ENCODE data around the gene ETV6.

The ETV6 gene

DNA sequence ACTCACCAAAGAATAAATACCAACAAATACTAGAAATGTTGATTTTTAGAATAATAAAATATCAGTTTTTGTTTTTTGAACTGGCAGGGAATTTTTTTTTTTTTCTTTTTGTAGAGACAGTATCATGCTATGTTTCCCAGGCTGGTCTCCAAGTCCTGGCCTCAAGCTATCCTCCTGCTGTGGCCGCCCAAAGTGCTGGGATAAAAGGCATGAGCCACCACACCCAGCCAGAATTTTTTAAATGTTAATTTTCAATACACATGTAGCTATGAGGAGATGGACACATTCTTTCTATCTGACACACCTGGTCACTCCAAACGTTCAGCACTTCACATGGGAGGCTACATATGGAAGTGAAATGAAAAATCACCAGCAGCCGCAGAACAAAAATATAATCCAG, 126.8 kb downstream of the ETV6 start:
- no peak overlapping the region for H2AFZ ChIP-seq (ENCODE audit: low read length, unreplicated experiment)
- H3K36me3 ChIP-seq (ENCODE audit: insufficient read depth, low read length), result no peaks in the 10 kb centered on the region
- no peaks in the 10 kb centered on the region for H3K27me3 ChIP-seq (ENCODE audit: insufficient read depth, low read length)
- peaks cover 19% of the 10 kb centered on the region for H3K4me1 ChIP-seq (ENCODE audit: control insufficient read depth, insufficient read depth, low read length, unreplicated experiment)
- H3K79me2 ChIP-seq (ENCODE audit: control insufficient read depth, insufficient read depth, low read length, unreplicated experiment), result no peaks in the 10 kb centered on the region
- no peak overlapping the region for H3K4me3 ChIP-seq (ENCODE audit: low read depth, low read length)
- no peak overlapping the region for H3K27ac ChIP-seq (ENCODE audit: low read depth, low read length)

DNA sequence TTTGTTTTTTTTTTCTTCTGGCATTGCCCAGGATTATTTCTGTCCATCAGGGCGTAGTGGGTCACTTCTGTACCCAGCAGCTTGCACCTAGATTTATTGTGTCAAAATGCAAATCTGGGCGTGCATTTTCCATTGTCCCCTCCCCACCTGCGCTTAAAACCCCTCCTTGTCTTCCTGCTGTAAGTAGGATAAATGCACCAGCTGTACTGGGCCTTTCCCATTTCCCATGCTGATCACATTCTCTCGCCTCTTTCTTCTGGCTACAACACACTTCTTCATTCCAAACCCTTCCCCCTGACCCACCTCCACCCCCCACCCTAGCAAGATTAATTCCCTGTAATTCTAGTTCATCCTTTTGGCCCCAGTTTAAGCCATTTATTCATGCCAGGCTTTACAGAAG, 128.0 kb downstream of the ETV6 start:
- Histone ChIP-seq H3K4me1 (ENCODE audit: control insufficient read depth, insufficient read depth, low read length, unreplicated experiment) (peaks cover 12% of the 10 kb centered on the region), H3K27ac (ENCODE audit: low read depth, low read length) (no peak overlapping the region), H3K27me3 (ENCODE audit: insufficient read depth, low read length) (no peaks in the 10 kb centered on the region), H3K4me3 (ENCODE audit: low read depth, low read length) (no peak overlapping the region), H2AFZ (ENCODE audit: low read length, unreplicated experiment) (no peak overlapping the region), H3K79me2 (ENCODE audit: control insufficient read depth, insufficient read depth, low read length, unreplicated experiment) (no peaks in the 10 kb centered on the region), H3K36me3 (ENCODE audit: insufficient read depth, low read length) (no peaks in the 10 kb centered on the region)

DNA sequence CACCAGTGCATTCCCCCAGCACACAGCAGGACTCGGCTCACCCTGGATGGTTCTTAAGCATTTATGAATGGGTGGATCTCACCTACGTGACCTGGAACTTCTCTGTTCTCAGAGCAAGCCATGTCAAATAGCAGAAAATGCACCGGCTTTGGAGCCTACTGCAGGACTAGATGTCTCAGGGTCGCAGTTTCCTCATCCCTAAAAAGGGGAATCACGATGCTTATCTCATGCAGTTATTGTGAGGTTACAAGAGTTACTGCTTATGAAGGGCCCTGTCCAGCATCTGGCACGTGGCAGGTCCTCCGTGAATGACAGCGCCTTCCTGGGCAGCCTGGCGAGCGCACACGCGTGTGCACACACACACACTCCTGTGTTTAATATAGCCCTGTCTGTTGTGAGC, 128.5 kb downstream of the ETV6 start:
- peaks cover 12% of the 10 kb centered on the region for H3K4me1 ChIP-seq (ENCODE audit: control insufficient read depth, insufficient read depth, low read length, unreplicated experiment)
- H3K79me2 ChIP-seq (ENCODE audit: control insufficient read depth, insufficient read depth, low read length, unreplicated experiment), result no peaks in the 10 kb centered on the region
- no peak overlapping the region for H2AFZ ChIP-seq (ENCODE audit: low read length, unreplicated experiment)
- no peaks in the 10 kb centered on the region for H3K27me3 ChIP-seq (ENCODE audit: insufficient read depth, low read length)
- H3K4me3 ChIP-seq (ENCODE audit: low read depth, low read length), result no peak overlapping the region
- H3K27ac ChIP-seq (ENCODE audit: low read depth, low read length), result no peak overlapping the region
- no peaks in the 10 kb centered on the region for H3K36me3 ChIP-seq (ENCODE audit: insufficient read depth, low read length)

DNA sequence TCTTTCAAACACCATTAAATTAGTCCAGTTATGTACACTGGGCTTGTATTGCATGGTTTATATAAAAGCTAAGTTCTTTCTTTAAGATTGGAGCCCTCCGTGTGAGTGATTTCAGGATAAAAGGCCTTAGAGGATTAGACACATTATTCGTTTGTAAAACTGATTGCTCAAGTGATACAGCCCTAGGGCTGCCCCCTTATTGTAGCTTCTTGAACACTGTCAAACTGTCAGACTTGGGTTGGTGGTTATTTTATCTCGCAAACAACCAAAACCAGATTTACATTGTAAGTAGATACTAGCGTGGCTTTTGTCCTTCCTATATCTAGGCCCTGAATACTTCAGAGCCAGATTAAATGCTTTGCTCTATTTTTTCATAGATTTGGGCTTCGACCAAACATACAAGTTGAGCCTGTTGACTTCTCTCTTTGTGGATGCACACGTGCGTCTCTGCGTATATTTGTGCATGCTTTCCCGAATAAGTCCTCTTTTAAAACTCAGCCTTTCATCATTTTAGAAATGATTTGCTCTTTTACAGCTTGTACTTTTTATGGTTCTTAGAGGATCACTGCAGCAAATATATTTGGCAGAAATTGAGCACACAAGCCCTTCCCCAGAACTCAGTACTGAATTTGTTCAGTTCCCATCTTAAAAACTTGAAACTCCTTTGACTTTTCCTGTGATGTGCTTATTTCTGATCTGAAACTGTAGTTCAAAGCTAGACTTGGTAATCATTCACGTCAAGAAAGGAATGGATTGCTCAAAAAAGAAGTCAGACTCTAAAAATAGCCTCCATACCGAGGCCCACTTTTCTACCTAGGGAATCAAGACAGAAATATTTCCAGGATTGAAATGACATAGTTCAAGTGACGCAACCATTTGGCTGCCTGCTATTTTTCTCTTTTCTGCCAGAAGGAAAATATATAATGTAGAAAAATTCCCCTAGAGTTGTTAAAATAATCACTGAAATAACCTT, 129.5 kb downstream of the ETV6 start:
- no peak overlapping the region for H2AFZ ChIP-seq (ENCODE audit: low read length, unreplicated experiment)
- peak overlapping the region; percentile 56 for H3K27ac ChIP-seq (ENCODE audit: low read depth, low read length)
- H3K27me3 ChIP-seq (ENCODE audit: insufficient read depth, low read length), result no peaks in the 10 kb centered on the region
- H3K4me1 ChIP-seq (ENCODE audit: control insufficient read depth, insufficient read depth, low read length, unreplicated experiment), result peaks cover 12% of the 10 kb centered on the region
- no peak overlapping the region for H3K4me3 ChIP-seq (ENCODE audit: low read depth, low read length)
- no peaks in the 10 kb centered on the region for H3K36me3 ChIP-seq (ENCODE audit: insufficient read depth, low read length)
- no peaks in the 10 kb centered on the region for H3K79me2 ChIP-seq (ENCODE audit: control insufficient read depth, insufficient read depth, low read length, unreplicated experiment)

DNA sequence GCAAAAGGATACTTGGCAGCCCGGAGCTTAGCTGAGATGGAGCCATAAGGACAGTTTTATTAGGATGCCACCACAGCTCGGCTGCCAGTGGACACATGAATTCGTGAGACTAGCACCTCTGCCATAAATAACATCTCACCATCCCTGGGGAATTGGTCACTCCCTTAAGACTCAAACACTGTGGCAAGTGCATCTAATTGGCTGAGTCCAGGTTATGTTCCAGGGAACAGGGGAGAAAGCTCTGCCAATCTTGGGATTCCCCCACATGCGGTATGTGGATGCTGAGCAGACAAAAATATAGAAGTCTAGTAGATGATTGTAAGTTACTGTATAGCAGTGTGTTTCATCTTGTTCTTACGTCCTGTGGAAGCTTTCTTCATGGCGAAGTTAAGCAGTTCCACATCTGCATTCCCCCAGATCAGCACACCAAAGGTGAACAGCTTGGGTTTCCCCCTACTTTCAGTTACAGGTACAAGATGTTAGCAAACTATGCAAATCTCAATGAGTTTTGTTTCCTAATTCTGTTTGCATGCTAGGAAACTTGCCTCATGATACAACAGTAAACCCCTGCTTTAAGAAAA, 131.1 kb downstream of the ETV6 start:
- no peak overlapping the region for H3K27ac ChIP-seq (ENCODE audit: low read depth, low read length)
- no peaks in the 10 kb centered on the region for H3K27me3 ChIP-seq (ENCODE audit: insufficient read depth, low read length)
- no peak overlapping the region for H2AFZ ChIP-seq (ENCODE audit: low read length, unreplicated experiment)
- H3K4me3 ChIP-seq (ENCODE audit: low read depth, low read length), result no peak overlapping the region
- no peaks in the 10 kb centered on the region for H3K79me2 ChIP-seq (ENCODE audit: control insufficient read depth, insufficient read depth, low read length, unreplicated experiment)
- peaks cover 17% of the 10 kb centered on the region for H3K4me1 ChIP-seq (ENCODE audit: control insufficient read depth, insufficient read depth, low read length, unreplicated experiment)
- H3K36me3 ChIP-seq (ENCODE audit: insufficient read depth, low read length), result no peaks in the 10 kb centered on the region

DNA sequence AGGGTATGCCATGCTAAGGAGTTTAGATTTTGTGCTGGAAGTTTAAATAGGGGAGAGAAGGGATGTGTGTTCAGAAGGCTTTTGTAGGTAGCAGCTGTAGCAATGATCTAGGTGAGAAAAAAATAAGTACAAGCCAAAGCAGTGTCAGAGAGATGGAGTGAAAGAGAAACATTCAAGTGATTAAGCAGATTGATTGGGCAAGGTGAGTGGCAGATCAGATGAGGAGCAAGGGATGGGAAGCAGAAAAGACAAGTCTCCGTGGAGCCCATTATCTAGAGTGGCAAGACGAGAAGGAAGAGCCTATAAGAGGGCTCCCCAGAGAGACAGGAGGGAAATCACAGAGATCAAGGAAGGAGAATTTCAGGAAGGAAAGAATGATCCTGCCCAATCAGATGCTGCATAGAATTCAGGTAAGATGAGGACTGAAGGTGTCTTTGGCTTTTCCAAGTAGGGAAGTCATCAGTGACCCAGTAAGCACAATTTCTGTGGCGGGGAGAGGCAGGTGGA, 133.5 kb downstream of the ETV6 start:
- Histone ChIP-seq H3K36me3 (ENCODE audit: insufficient read depth, low read length) (no peaks in the 10 kb centered on the region), H3K27ac (ENCODE audit: low read depth, low read length) (no peak overlapping the region), H3K27me3 (ENCODE audit: insufficient read depth, low read length) (no peaks in the 10 kb centered on the region), H3K4me3 (ENCODE audit: low read depth, low read length) (no peak overlapping the region), H3K79me2 (ENCODE audit: control insufficient read depth, insufficient read depth, low read length, unreplicated experiment) (no peaks in the 10 kb centered on the region), H3K4me1 (ENCODE audit: control insufficient read depth, insufficient read depth, low read length, unreplicated experiment) (peaks cover 20% of the 10 kb centered on the region), H2AFZ (ENCODE audit: low read length, unreplicated experiment) (no peak overlapping the region)

DNA sequence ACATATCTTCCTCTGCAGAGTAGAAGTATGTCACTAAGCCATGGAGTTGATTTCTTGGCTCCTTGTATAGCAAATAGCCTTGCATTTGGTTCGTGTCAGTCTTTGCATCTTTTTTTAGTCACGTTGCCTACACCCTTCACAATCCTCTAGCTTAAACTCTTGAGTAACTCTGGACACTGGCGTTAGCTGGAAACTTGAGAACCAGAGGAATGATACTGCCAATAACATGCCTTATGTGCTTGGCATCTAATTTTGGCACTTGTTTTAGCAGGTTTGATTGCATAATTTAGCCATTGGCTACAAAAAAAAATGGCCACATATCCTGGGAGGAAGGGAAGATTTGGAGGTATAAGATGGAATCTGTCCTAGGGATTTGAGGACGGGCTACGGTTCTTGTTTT, 136.2 kb downstream of the ETV6 start:
- Histone ChIP-seq H3K4me3 (ENCODE audit: low read depth, low read length) (no peak overlapping the region), H3K36me3 (ENCODE audit: insufficient read depth, low read length) (no peaks in the 10 kb centered on the region), H3K27ac (ENCODE audit: low read depth, low read length) (no peak overlapping the region), H3K79me2 (ENCODE audit: control insufficient read depth, insufficient read depth, low read length, unreplicated experiment) (no peaks in the 10 kb centered on the region), H3K4me1 (ENCODE audit: control insufficient read depth, insufficient read depth, low read length, unreplicated experiment) (peaks cover 8% of the 10 kb centered on the region), H3K27me3 (ENCODE audit: insufficient read depth, low read length) (no peaks in the 10 kb centered on the region), H2AFZ (ENCODE audit: low read length, unreplicated experiment) (no peak overlapping the region)

DNA sequence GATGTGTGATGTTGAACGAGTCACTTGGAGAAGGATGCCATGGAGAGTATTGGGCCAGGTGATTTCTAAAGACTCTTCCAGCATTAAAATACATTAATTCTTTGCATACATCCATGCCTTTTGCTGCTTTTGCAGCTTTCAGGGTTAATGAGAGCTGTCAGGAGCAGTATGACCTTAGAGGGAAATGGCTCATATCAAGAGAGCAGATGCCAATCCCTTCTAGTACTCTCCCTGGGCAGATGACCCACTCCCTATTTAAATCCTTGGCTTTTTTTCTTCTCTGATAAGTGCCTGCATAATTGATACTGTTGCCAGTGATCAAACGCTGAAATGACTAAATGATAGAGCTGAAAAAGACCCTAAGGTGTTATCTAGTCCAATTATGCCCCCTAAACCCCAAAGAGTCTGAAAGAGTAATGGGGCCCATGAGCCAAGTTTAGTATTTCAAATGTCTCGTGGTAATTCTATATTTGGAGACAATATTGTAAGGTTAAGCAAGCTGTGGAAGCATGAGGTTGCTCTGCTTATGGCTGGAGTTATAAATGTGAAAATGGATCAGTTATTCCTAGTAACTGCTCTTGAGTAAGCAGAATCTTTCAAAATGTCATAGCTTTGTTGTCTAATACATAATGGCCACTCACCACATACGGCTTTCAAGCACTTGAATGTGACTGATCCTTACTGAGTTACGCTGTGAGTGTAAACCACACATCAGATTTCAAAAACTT, 137.3 kb downstream of the ETV6 start:
- Histone ChIP-seq H2AFZ (ENCODE audit: low read length, unreplicated experiment) (no peak overlapping the region), H3K27ac (ENCODE audit: low read depth, low read length) (no peak overlapping the region), H3K27me3 (ENCODE audit: insufficient read depth, low read length) (no peaks in the 10 kb centered on the region), H3K36me3 (ENCODE audit: insufficient read depth, low read length) (no peaks in the 10 kb centered on the region; the same call in 1 of the 2 replicates), H3K4me3 (ENCODE audit: low read depth, low read length) (no peak overlapping the region), H3K79me2 (ENCODE audit: control insufficient read depth, insufficient read depth, low read length, unreplicated experiment) (no peaks in the 10 kb centered on the region), H3K4me1 (ENCODE audit: control insufficient read depth, insufficient read depth, low read length, unreplicated experiment) (peaks cover 8% of the 10 kb centered on the region)

DNA sequence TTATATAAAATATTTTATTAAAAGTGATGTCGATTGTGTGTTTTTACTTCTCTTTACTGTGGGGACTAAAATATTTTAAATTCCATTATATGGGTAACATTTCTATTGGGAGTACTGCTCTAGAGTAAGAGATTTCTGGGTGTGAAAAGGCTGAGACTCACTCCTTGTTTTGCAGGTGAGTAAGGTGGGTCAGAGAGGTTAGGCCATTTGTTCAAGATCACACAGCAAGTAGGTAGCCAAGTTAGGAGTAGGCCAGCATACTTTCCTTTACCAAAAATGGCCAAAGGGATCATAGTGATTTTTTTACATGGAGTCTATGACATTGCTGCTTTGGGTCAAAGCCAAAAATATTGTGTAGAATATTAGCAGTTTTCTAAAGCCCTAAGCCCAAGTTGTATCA, 138.0 kb downstream of the ETV6 start:
- Histone ChIP-seq H3K27me3 (ENCODE audit: insufficient read depth, low read length) (no peaks in the 10 kb centered on the region), H3K4me1 (ENCODE audit: control insufficient read depth, insufficient read depth, low read length, unreplicated experiment) (peaks cover 8% of the 10 kb centered on the region), H3K79me2 (ENCODE audit: control insufficient read depth, insufficient read depth, low read length, unreplicated experiment) (no peaks in the 10 kb centered on the region), H3K4me3 (ENCODE audit: low read depth, low read length) (no peak overlapping the region), H2AFZ (ENCODE audit: low read length, unreplicated experiment) (no peak overlapping the region), H3K36me3 (ENCODE audit: insufficient read depth, low read length) (no peaks in the 10 kb centered on the region; the same call in 1 of the 2 replicates), H3K27ac (ENCODE audit: low read depth, low read length) (no peak overlapping the region)

DNA sequence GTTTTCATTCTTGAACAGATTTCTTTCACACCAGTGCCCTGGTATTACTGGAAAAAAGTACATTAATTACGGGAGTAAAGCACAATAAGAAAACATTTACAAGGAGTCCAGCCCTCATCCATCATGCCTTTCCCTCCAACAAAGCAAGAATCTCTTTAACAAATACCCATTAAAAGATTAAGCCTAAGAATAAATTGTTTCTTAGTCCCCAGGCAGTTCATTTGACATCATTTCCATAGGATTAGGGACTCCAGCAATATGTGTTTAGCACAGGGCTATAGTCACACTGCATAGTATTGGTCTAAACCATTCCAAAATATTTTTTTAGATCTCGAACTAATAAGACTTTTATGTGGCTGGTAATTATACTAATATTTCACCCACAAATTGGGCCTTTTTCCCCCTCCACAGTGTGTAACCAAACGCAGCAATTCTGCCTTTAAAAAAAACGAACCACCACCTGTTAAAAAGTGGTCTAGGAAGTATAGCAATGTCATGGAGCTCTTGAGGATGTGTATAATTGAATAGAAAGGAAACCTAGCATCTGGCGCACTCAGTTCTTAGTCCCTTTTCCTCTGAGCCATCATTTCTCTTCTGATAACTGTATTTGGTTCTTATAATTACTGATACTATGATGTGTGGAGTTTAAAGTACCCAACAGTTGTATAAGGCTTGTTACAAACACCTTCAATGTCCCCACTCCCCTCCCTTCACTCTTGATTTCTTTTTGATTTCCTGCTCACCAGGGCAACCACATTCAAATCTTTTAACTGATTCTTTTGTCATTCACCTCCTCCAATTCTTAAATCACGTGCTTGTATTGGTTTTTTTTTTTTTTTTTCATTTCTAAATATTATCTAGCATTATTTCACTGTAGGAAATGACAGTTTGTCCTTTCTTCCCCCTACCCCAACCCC, 138.7 kb downstream of the ETV6 start:
- peaks cover 8% of the 10 kb centered on the region for H3K4me1 ChIP-seq (ENCODE audit: control insufficient read depth, insufficient read depth, low read length, unreplicated experiment)
- H2AFZ ChIP-seq (ENCODE audit: low read length, unreplicated experiment), result no peak overlapping the region
- no peak overlapping the region for H3K27ac ChIP-seq (ENCODE audit: low read depth, low read length)
- H3K27me3 ChIP-seq (ENCODE audit: insufficient read depth, low read length), result no peaks in the 10 kb centered on the region
- no peaks in the 10 kb centered on the region for H3K79me2 ChIP-seq (ENCODE audit: control insufficient read depth, insufficient read depth, low read length, unreplicated experiment)
- no peak overlapping the region for H3K4me3 ChIP-seq (ENCODE audit: low read depth, low read length)
- H3K36me3 ChIP-seq (ENCODE audit: insufficient read depth, low read length), result no peaks in the 10 kb centered on the region; the same call in 1 of the 2 replicates

Data from ACC112 (cell line).